AG09319 (cell line): ENCODE results near the gene HLA-E.

ENCODE experiments used
- DNase-seq: peaks from one replicate; pipeline ENCODE4 v3.0.0-alpha.2; 2010; ENCODE audit warnings: low read depth; ENCODE audit errors: extremely low read depth
- CTCF ChIP-seq: IDR thresholded peaks from 2 replicates; pipeline ENCODE4 v1.5.1; 2011; ENCODE audit warnings: low read depth, mild to moderate bottlenecking, inconsistent platforms, low read length, moderate library complexity

The HLA-E gene

GRCh38 chr6:30450548-30450908 is 38.8 kb upstream of the HLA-E start:
- no peak for DNase-seq
- no peak for TF ChIP-seq CTCF

- DNase-seq: no peak
- TF ChIP-seq CTCF: no peak
Measured at GRCh38 chr6:30450909-30451841, 38.1 kb upstream of the HLA-E start.

- DNase-seq: no peak
- TF ChIP-seq CTCF: no peak
Measured at GRCh38 chr6:30452736-30453507, 36.4 kb upstream of the HLA-E start.

- peak; percentile 94 for TF ChIP-seq CTCF
- peak; percentile 53 for DNase-seq
Measured at GRCh38 chr6:30453508-30454116, 35.7 kb upstream of the HLA-E start.

GRCh38 chr6:30459145-30459544 is 30.2 kb upstream of the HLA-E start:
- TF ChIP-seq CTCF: no peak
- DNase-seq: no peak

- DNase-seq: no peak
- TF ChIP-seq CTCF: no peak
Measured at GRCh38 chr6:30461055-30461454, 28.3 kb upstream of the HLA-E start.
